Aortic smooth muscle cell (primary cell): Measurements from ENCODE around the gene GSG1. TPM values are rescaled to one million over a fixed set of nuclear protein-coding genes. Genes with fewer than 3 reads are reported as not detected.

Experiments
- total RNA-seq: library from RNA; depleted of rRNA; stranded (reverse); fragments of >200 nt; gene quantifications from 2 replicates; pipeline ENCODE4 v1.2.3, GENCODE V29; 2014

The GSG1 gene
- 0.06 TPM in 1 of 2 replicates, not detected in the other for total RNA-seq

GRCh38 chr12:13103391-13104033 is at the start of gene GSG1:
Gene GSG1, minus strand, starts transcription at chr12:13103667. Its CDS starts 155 bp downstream, at chr12:13103512.

DNA sequence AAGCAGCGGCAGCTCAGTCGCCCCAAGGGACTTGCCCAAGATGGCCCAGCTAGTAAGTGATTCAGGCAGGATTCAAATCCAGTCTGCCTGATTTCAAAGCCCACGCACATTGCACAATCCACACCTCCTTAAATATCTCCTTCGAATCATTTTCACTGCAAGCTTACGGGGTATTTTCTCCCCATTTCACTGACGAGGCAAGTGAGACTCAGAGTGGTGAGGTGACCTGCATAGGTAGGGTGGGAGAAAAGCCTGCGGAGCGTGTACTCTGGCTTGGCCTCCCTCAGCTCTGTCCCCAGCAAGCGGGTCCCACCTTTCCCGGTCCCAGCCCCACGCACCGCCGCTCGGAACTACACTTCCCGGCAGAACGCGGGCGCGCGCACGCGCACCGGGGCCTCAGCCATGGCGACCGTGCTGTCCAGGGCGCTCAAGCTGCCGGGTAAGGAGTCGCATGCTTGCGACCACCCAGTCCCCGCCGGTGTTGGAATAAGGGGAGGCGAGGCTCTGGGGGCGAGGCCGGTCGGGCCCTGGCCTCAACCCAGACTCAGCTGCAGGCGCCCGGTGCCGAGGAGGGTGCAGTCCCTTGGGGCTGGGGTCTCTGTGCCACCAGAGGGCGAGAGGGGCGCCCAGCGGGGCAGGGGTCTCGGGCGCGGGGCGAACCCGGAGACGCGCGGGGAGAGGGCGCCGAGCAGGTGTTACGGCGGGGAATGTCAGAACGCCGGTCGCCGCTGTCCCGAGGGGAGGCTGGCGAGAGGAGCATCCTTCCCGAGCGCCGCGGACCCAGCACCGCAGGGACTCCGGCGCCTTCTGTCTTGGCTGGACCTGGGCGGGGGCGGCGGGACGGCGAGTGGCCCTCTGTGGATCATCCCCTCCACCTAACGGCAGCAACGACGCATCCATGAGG is 59.2 kb downstream of the GSG1 start, which contains the start of gene FAM234B:
FAM234B (plus strand) TSS at position 380 of the 904 bp plus-strand sequence; CDS start at position 403, 23 bp downstream.

Other genes starting within 250 kb of the GSG1 start
- 4.4 and 8.7 TPM in 2 replicates for gene GPRC5A, start 212.1 kb downstream of the GSG1 start, total RNA-seq
- gene GPRC5D, start 151.5 kb downstream of the GSG1 start, total RNA-seq, result 0.25 TPM in 1 of 2 replicates, not detected in the other
- gene HEBP1, start 103.4 kb downstream of the GSG1 start, total RNA-seq, result 9.8 and 14.5 TPM in 2 replicates
- 2.5 and 3.2 TPM in 2 replicates for gene FAM234B, start 59.3 kb downstream of the GSG1 start, total RNA-seq
- 47.6 TPM in 2 replicates for gene EMP1, start 93.1 kb upstream of the GSG1 start, total RNA-seq